ENCODE data around the gene RBBP8NL. TPM values are rescaled to one million over a fixed set of nuclear protein-coding genes. Genes with fewer than 3 reads are reported as not detected.

Gene RBBP8NL
- total RNA-seq, 1 experiment from 2014 or later: 14.0 TPM

- TF ChIP-seq CTCF (conservative IDR thresholded peaks at IDR 0.05): no peak
- TF ChIP-seq EZH2 (IDR thresholded peaks at IDR 0.05; ENCODE audit: low read depth): no peak
- Histone ChIP-seq H3K4me3 (no peak overlapping the region), H2AFZ (no peak overlapping the region), H3K4me1 (replicated peaks; ENCODE audit: insufficient read depth) (no peaks in the 10 kb centered on the region), H4K20me1 (ENCODE audit: insufficient read depth) (no peaks in the 10 kb centered on the region), H3K9me2 (ENCODE audit: insufficient read depth) (no peaks in the 10 kb centered on the region), H3K27me3 (ENCODE audit: insufficient read depth, low read depth) (peaks cover 61% of the 10 kb centered on the region), H3F3A (ENCODE audit: insufficient read depth, low read depth) (no peaks in the 10 kb centered on the region), H3K9me3 (ENCODE audit: insufficient read depth, low read depth) (no peaks in the 10 kb centered on the region), H3K4me2 (no peak overlapping the region), H3K79me2 (ENCODE audit: low read depth) (no peaks in the 10 kb centered on the region), H3K27ac (no peak overlapping the region), H3K36me3 (ENCODE audit: low read depth) (no peaks in the 10 kb centered on the region)
- DNase-seq: no peak
- CTCF ChIA-PET: no interaction called here
- BruUV-seq (replicated peaks): no TSS peak
- intact Hi-C loops (cut with micrococcal nuclease; ENCODE audit: unreplicated experiment): no loop called here
- POLR2A ChIA-PET (ENCODE audit: unreplicated experiment): no interaction called here
These were observed 29.8 kb upstream of the RBBP8NL start for GRCh38 chr20:62457098-62457497.

- BruUV-seq (replicated peaks): no TSS peak
- no peaks in the 10 kb centered on the region for H3K79me2 ChIP-seq (ENCODE audit: low read depth)
- intact Hi-C loops (cut with micrococcal nuclease; ENCODE audit: unreplicated experiment): no loop called here
- H3K9me2 ChIP-seq (ENCODE audit: insufficient read depth): no peaks in the 10 kb centered on the region
- CTCF ChIA-PET: no interaction called here
- no peak overlapping the region for H3K27ac ChIP-seq
- H4K20me1 ChIP-seq (ENCODE audit: insufficient read depth): no peaks in the 10 kb centered on the region
- no peak overlapping the region for H3K4me2 ChIP-seq
- H3K4me3 ChIP-seq: no peak overlapping the region
- no peaks in the 10 kb centered on the region for H3K9me3 ChIP-seq (ENCODE audit: insufficient read depth, low read depth)
- POLR2A ChIA-PET (ENCODE audit: unreplicated experiment): no interaction called here
- H3K27me3 ChIP-seq (ENCODE audit: insufficient read depth, low read depth): peaks cover 69% of the 10 kb centered on the region
- H2AFZ ChIP-seq: no peak overlapping the region
- H3K4me1 ChIP-seq (replicated peaks; ENCODE audit: insufficient read depth): no peaks in the 10 kb centered on the region
- no peak for TF ChIP-seq CTCF (conservative IDR thresholded peaks at IDR 0.05)
- TF ChIP-seq EZH2 (IDR thresholded peaks at IDR 0.05; ENCODE audit: low read depth): no peak
- H3F3A ChIP-seq (ENCODE audit: insufficient read depth, low read depth): no peaks in the 10 kb centered on the region
- DNase-seq: no peak
- no peaks in the 10 kb centered on the region for H3K36me3 ChIP-seq (ENCODE audit: low read depth)
These were observed 28.6 kb upstream of the RBBP8NL start for GRCh38 chr20:62455929-62456328.

- H3K79me2 ChIP-seq (ENCODE audit: low read depth): no peaks in the 10 kb centered on the region
- H3K27me3 ChIP-seq (ENCODE audit: insufficient read depth, low read depth): peaks cover 76% of the 10 kb centered on the region
- no peak overlapping the region for H3K4me3 ChIP-seq
- H3K9me3 ChIP-seq (ENCODE audit: insufficient read depth, low read depth): no peaks in the 10 kb centered on the region
- BruUV-seq (replicated peaks): no TSS peak
- H3K36me3 ChIP-seq (ENCODE audit: low read depth): no peaks in the 10 kb centered on the region
- POLR2A ChIA-PET (ENCODE audit: unreplicated experiment): no interaction called here
- H3K4me2 ChIP-seq: no peak overlapping the region
- intact Hi-C loops (cut with micrococcal nuclease; ENCODE audit: unreplicated experiment): no loop called here
- CTCF ChIA-PET: interaction anchor here (0.5 kb wide), 1 partner anchor 96 kb away, joined by 6 read pairs; no protein-coding TSS in a partner anchor
- peaks cover 4% of the 10 kb centered on the region; the same call in 1 of the 2 replicates for H3F3A ChIP-seq (ENCODE audit: insufficient read depth, low read depth)
- H4K20me1 ChIP-seq (ENCODE audit: insufficient read depth): no peaks in the 10 kb centered on the region
- no peak overlapping the region for H3K27ac ChIP-seq
- H3K9me2 ChIP-seq (ENCODE audit: insufficient read depth): no peaks in the 10 kb centered on the region
- H2AFZ ChIP-seq: no peak overlapping the region
- DNase-seq: no peak
- TF ChIP-seq EZH2 (IDR thresholded peaks at IDR 0.05; ENCODE audit: low read depth) (no peak), CTCF (conservative IDR thresholded peaks at IDR 0.05) (no peak)
- H3K4me1 ChIP-seq (replicated peaks; ENCODE audit: insufficient read depth): no peaks in the 10 kb centered on the region
These were observed 27.7 kb upstream of the RBBP8NL start for GRCh38 chr20:62454904-62455636.

All from PC-9 (cell line).